HG03135 (cell line): ENCODE results near the gene BAK1.

Experiments used
- ATAC-seq: cut with Tn5 transposase; IDR thresholded peaks from one replicate; pipeline ENCODE4 v1.9.1; 2021; ENCODE audit warnings: mild to moderate bottlenecking, moderate library complexity; ENCODE audit not compliant: unreplicated experiment

The BAK1 gene

DNA sequence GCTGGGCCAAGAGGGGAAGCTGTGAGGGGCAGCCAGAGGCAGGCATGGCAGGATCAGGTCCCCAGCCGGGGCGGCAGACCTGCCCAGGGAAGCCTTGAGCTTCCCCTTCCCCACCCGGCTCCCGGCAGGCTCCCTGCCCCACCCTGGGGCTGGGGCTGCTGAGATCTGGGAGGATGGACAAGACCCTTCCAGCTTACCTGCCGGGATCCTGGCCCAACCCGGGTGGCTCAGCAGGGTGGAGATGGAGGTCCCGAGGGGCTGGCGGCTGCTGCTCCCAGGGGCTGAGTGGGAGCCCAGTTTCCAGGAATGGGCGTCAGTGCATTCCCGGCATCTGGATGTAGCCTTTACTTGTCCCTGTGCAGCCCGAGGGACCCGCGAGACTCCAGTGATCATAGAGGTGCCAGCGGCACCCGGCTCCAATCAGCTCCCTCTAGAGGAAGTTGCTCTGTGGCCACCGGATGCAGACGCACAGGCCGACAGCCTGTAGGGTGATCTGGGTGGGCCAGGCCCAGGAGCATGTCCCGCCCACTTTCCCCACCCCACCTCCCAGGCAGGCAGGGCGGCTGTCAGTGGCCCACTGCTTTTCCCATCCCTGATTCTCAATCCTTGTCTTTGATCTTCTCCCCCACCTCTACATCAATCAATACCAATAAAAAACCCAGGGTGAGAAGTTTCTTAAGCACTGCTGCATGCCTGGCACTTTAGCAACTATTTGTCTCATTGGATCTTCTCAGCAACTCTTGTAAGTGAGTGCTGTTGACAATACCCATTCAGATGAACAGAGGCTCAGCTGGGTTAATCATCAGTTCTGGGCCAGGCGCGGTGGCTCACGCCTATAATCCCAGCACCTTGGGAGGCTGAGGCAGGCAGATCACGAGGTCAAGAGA is at the start of gene BAK1:
BAK1 (minus strand) TSS at position 449 of the 887 bp plus-strand sequence. CDS start 2,672 bp downstream, outside the sequence.
- peak; percentile 88 for ATAC-seq

- no peak for ATAC-seq
Measured at GRCh38 chr6:33628401-33628964, 48.4 kb upstream of the BAK1 start.

DNA sequence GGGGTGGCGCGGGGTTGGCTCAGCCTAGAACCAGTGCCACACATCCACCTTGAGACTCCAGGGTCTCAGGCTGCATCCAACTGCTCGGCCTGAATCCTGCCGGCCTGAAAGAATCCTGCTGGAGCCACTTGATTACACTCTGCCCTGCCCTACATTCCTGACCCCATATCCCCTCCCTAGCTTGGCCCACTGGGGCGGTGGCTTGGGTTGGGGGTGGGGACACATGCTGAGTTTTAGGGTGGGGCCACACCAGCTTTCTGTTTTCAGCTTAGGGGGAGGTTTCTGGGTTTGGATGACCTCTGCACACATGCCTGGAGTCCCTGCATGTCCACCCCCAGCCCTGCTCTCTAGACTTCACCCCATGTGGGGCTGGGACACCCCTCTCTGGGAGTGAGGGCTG is 47.8 kb upstream of the BAK1 start:
- ATAC-seq: no peak

DNA sequence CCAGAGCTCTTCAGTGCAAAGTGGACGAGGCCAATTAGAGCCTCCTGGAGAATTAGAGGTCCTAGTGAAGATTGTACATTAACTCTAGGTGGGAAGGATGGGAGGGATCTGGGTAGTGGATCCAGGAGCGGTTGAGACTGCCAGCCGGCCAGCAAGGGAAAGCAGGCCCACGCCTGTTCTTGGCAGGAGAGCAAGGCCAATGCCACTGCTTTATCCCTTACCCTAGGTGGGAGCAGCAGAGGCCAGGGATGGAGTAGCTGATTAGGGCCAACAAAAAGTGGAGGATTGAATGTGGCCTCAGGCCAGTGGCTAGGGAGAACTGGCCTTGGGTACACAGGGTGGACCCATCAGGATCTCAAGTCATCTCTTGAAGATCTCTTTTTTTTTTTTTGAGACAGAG is 44.8 kb upstream of the BAK1 start:
- ATAC-seq: no peak

- no peak for ATAC-seq
Measured at GRCh38 chr6:33623895-33624381, 43.9 kb upstream of the BAK1 start.

DNA sequence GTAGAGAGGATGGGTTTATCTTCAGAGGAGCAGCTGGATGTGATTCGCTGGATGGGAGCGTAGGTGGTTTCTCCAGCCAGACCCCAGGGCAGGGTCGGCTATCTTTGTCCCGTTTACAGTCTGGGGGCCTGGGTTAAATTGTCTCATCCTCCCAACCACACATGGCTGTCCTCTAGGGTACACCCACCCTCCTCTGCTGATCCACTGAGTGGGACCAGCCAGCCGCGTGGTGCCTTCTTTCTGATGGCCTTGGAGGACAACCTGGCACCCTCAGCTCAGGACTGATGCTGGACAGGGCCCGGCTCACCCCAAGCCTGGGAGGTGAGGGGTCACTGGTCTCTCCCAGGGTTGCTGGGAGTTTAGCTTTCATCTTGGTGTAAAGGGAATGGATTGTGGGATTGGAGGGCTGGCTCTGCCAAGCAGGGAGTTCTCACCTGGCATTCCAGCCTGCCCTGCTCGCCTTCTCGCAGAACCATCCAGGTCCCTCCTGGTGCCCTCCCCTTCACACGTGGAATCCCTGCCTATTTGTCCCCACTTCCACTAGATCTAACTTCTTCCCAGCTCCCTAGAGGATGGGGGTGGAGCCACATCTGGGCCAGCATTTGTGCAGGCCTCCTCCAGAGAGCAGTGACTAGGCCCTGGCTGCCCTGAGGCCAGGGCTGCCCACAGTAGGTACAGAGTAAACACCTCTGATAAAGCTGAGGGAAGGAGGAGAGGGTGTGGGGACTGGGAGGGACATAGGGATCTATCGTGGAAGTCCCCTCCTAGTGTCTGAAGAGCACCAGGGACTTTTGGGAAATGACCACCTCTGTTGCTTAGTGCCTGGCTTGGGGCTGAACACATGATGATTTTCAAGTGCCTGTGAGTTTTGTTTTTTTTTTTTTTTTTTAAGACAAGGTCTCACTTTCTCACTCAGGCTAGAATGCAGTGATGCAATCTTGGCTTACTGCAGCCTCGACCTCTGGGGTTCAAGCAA is 42.7 kb upstream of the BAK1 start:
- ATAC-seq: no peak

DNA sequence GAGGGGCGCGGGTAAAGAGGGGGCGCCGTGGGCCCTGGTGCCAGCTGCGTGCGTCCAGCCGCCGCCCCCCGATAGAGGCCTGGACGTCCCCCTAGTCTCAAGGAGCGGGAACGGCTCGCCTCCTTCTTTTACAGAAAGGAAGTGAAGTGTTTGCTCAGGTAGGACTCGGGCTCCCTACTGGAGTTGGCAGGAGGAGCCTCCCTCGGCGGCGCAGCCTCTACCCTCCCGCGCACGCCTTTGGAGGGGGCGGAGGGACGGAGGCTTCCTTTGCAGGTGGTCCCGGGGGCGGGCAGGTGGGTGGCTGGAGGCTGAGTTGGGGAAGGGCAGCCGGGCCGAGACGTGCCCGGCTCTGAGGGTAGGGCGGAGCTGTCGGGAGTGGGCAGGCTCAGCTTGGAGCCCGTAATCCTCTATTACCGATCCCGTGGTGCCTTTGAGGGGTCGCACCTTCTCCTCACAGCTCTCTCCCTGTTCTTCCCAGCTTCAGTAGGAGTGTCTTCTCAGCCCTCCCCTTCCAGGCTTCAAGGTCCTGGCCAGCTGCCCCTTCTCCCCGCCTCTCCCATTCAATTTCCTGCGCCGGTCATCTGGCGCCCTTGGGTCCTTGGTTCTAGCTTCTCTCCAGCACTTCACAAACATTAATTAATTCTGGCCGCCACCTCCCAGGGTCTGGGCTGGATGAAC is 41.8 kb upstream of the BAK1 start:
- ATAC-seq: peak; percentile 19

GRCh38 chr6:33620856-33621710 is 41.0 kb upstream of the BAK1 start, which contains the start of gene ITPR3:
TSS of gene ITPR3 (plus strand) at chr6:33621322. CDS start at chr6:33621603, 281 bp downstream.
- ATAC-seq: peak; percentile 69

GRCh38 chr6:33620158-33620855 is 40.2 kb upstream of the BAK1 start:
- ATAC-seq: no peak

DNA sequence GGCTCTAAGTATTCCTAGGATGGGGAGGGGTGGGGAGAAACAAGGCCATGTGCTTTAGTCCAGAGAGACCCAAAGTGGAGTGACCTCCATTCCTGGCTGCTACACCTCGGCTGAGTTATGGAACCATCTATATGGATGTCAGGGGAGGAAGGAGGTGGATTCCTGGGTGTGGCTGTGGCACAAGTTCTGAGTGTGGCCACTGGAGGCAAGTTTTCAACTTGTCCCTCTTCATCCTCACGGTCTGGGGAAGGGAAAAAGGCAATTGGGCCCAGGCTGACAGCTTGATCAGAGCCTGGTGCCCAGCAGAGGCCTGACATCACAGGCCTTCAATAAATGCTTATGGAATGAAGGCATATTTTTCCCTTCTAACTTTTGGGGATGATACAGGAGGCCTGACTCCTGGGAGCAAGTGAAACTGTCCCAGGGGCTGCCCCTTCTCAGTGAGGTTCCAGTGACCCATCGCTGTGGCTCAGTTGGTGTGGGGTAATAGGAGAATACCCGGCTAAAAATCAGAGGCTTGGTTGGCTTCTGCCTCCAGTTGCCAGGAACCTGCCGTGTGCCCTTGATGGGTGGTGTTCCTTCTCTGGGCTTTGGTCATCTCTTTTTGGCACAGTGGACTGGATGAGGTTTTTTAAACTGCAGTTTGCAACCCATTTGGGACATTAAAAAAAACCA is 39.2 kb upstream of the BAK1 start:
- no peak for ATAC-seq

GRCh38 chr6:33616913-33617312 is 36.8 kb upstream of the BAK1 start:
- ATAC-seq: no peak

DNA sequence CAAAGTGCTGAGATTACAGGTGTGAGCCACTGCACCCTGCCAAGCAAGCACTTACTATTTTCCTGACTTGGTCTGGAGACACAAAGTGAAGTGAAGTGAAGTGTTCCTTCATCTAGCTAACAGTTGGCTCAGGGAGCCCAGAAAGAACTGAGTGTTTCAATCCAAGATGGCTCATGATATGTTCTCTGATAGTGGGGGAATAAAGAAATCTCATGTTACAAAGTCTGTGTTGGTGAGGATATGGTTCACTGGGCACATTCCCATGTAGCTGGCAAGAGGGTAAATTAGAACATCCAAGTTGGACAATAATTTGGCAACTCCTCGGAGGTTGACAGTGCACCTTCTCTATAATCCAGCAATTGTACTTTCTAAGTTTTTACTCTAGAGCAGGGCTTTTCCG is 36.0 kb upstream of the BAK1 start:
- ATAC-seq: no peak

DNA sequence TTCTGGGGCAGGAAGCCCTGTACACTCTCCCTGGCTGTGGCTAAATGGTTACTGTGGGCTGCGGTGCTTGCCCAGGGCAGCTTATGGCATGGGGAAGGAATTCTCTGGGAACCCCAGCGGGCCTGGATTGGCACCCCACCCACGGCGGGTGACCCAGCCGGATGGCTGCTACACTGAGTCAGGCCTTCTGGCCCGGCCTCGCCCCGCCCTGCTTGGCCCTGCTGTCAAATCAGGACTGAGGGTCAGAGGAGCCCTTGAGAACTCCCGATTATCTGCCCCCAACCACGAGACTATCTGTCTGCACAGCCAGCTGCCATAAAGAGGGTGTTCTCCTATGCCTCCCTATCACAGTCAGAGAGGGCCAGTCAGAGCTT is 33.7 kb upstream of the BAK1 start:
- ATAC-seq: no peak

DNA sequence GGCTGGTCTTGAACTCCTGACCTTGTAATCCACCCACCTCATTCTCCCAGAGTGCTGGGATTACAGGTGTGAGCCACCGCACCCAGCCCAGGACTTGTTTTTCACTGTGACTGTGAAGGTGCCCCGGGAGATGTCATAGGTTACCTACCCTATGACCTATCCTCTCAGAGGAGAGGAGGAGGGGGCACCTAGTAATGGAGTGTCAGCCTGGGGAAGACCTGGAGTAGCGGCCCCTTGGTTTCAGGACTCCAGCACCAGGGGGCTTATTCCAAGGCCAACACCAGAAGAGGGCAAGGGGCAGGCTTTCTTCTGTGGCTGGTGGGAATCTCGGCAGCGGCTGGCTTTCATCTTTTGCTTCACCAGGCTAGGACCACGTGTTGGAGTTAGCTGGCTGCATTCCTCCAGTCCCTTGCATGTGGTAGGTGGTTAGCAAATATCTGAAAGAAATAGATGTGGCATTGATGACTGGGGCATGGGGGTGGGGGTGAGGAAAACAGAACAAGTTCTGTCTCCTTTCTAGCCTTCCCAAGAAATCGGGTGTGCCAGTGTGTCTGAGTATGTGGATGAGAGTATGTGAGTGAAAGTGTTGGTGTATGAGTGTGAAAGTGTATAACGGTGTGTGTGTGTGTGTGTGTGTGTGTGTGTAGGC is 33.2 kb upstream of the BAK1 start:
- no peak for ATAC-seq

- ATAC-seq: no peak
Measured at GRCh38 chr6:33610779-33611732, 31.0 kb upstream of the BAK1 start.

DNA sequence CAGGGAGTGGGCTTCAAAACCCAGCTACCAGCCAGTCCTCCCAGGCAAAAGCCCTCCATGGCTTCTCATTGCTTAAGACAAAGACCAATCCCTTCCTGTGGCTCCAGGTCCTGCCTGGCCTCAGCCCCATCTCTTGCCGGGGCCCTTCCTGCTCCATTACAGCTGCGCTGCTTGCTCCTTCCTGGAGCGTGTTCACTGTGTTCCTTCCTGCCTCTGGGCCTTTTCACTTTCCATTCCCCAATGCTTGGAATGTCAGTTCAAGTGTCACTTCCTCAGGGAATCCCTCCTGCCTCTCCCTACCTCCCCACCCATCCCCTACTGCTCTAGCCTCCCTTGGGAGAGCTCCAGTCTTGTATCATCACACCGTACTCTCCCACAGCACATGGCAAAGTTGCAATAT is 30.0 kb upstream of the BAK1 start:
- no peak for ATAC-seq

- ATAC-seq: no peak
Measured at GRCh38 chr6:33609528-33609927, 29.5 kb upstream of the BAK1 start.
